H1 (cell line): ENCODE measurements around the gene ITGB4. TPM values are rescaled to one million over a fixed set of nuclear protein-coding genes. Genes with fewer than 3 reads are reported as not detected.
A peak's percentile ranks its signal among the peaks of the same experiment; 100 is the strongest.

Experiments
- CTCF ChIA-PET: fragments of 300-600 bp; sonication (Branson Sonifier 250); formaldehyde crosslinking; loops from one replicate; lab custom pipeline; 2021; ENCODE audit not compliant: partially characterized antibody; lab: Charles Lee
- POLR2A ChIA-PET: fragments of 300-600 bp; sonication (Branson Sonifier 250); formaldehyde crosslinking; loops from one replicate; lab custom pipeline; 2021; ENCODE audit warnings: inconsistent platforms; ENCODE audit not compliant: partially characterized antibody; lab: Charles Lee
- DNase-seq, 2 experiments: peaks; one replicate each; pipeline versions ENCODE4 v3.0.0 to v3.0.0-alpha.2; 2010 to 2022; ENCODE audit warnings: low spot score in 2 of 2, low read depth in 1 of 2, mixed read lengths in 1 of 2
- FAIRE-seq: peaks from 2 replicates; lab custom pipeline; 2011; peaks lifted over from hg19 to GRCh38; lab: Jason Lieb, UNC
- H2AFZ ChIP-seq: 2 replicates; pipeline ENCODE4 v1.8.1; 2012; ENCODE audit warnings: low read length, inconsistent platforms
- H2AK5ac ChIP-seq: 2 replicates; pipeline ENCODE4 v1.6.1; 2013; ENCODE audit warnings: low read depth, low read length
- H2BK120ac ChIP-seq: replicated peaks from 2 replicates; pipeline ENCODE3; 2013; ENCODE audit warnings: low read depth, low read length, inconsistent platforms
- H2BK12ac ChIP-seq: 2 replicates; pipeline ENCODE4 v1.6.1; 2013; ENCODE audit warnings: low read depth, low read length
- H2BK15ac ChIP-seq: 2 replicates; pipeline ENCODE4 v1.6.1; 2013; ENCODE audit warnings: low read length
- H2BK20ac ChIP-seq: 2 replicates; pipeline ENCODE4 v1.6.1; 2013; ENCODE audit warnings: low read length
- H2BK5ac ChIP-seq: 2 replicates; pipeline ENCODE4 v1.6.1; 2013; ENCODE audit warnings: low read depth, low read length
- H3K14ac ChIP-seq: 2 replicates; pipeline ENCODE4 v1.6.1; 2013; ENCODE audit warnings: inconsistent platforms; ENCODE audit not compliant: insufficient read length
- H3K18ac ChIP-seq: 2 replicates; pipeline ENCODE4 v1.6.1; 2013; ENCODE audit warnings: low read length; ENCODE audit errors: extremely low read depth
- H3K23ac ChIP-seq: 2 replicates; pipeline ENCODE4 v1.6.1; 2013; ENCODE audit warnings: inconsistent platforms; ENCODE audit not compliant: insufficient read length
- H3K23me2 ChIP-seq: 2 replicates; pipeline ENCODE4 v1.6.1; 2013; ENCODE audit warnings: low read depth, low read length
- H3K27ac ChIP-seq: 2 replicates; pipeline ENCODE4 v1.6.1; 2011; ENCODE audit warnings: low read depth, low read length, inconsistent platforms
- H3K27me3 ChIP-seq, 4 experiments: replicated peaks in 1 of 4; 1 replicate in 1 of 4; 2 replicates in 3 of 4; pipeline versions ENCODE4 v1.6.1 to v1.8.1; 2011 to 2013; ENCODE audit warnings: low read length in 3 of 4, mild to moderate bottlenecking in 3 of 4, inconsistent platforms in 2 of 4, mixed read lengths in 2 of 4, moderate library complexity in 1 of 4; ENCODE audit not compliant: control insufficient read depth in 3 of 4, insufficient read depth in 3 of 4; ENCODE audit errors: extremely low read depth in 1 of 4
- H3K36me3 ChIP-seq, 4 experiments: 2 replicates each; pipeline versions ENCODE4 v1.6.1 to v1.8.1; 2011 to 2013; ENCODE audit warnings: mild to moderate bottlenecking in 4 of 4, low read length in 3 of 4, moderate library complexity in 2 of 4, control low read depth in 1 of 4, inconsistent platforms in 1 of 4; ENCODE audit not compliant: insufficient read depth in 4 of 4, control insufficient read depth in 2 of 4
- H3K4ac ChIP-seq: replicated peaks from 2 replicates; pipeline ENCODE3; 2013; ENCODE audit warnings: low read length, low read depth, mixed read lengths, inconsistent platforms; ENCODE audit not compliant: insufficient read length
- H3K4me1 ChIP-seq, 4 experiments: replicated peaks in 1 of 4; 1 replicate in 1 of 4; 2 replicates in 3 of 4; pipeline versions ENCODE4 v1.6.1 to v1.8.1; 2011 to 2013; ENCODE audit warnings: low read length in 3 of 4, inconsistent platforms in 2 of 4, mixed read lengths in 1 of 4; ENCODE audit not compliant: insufficient read depth in 4 of 4, control insufficient read depth in 3 of 4
- H3K4me2 ChIP-seq, 2 experiments: 2 replicates each; pipeline versions ENCODE4 v1.6.1 to v1.8.1; 2011 to 2013; ENCODE audit warnings: low read depth in 2 of 2, low read length in 2 of 2, control low read depth in 1 of 2, inconsistent platforms in 1 of 2, mild to moderate bottlenecking in 1 of 2; ENCODE audit not compliant: insufficient read depth in 1 of 2
- H3K4me3 ChIP-seq, 4 experiments: fragments of 200-600, 300-600 bp in 1 of 4; sonication (generic), shearing (Covaris generic), sonication (Bioruptor Twin) in 1 of 4; 2 replicates each; pipeline versions ENCODE4 v1.5.1 to v1.8.1; 2011 to 2016; ENCODE audit warnings: low read length in 4 of 4, low read depth in 3 of 4, control low read depth in 2 of 4, inconsistent platforms in 2 of 4, mild to moderate bottlenecking in 2 of 4, mixed read lengths in 1 of 4, moderate library complexity in 1 of 4; ENCODE audit not compliant: insufficient read depth in 2 of 4; ENCODE audit errors: extremely low read depth in 1 of 4
- H3K56ac ChIP-seq: replicated peaks from 2 replicates; pipeline ENCODE3; 2013; ENCODE audit warnings: low read depth, mild to moderate bottlenecking, mixed read lengths, low read length, inconsistent platforms; ENCODE audit not compliant: insufficient read length
- H3K79me1 ChIP-seq: 2 replicates; pipeline ENCODE4 v1.6.1; 2013; ENCODE audit warnings: low read depth, low read length, control low read depth
- H3K79me2 ChIP-seq, 2 experiments: 2 replicates each; pipeline versions ENCODE4 v1.6.1 to v1.8.1; 2012 to 2013; ENCODE audit warnings: low read length in 2 of 2, mild to moderate bottlenecking in 2 of 2, inconsistent platforms in 1 of 2; ENCODE audit not compliant: insufficient read depth in 2 of 2, control insufficient read depth in 1 of 2
- H3K9ac ChIP-seq, 4 experiments: replicated peaks in 1 of 4; 1 replicate in 1 of 4; 2 replicates in 3 of 4; pipeline versions ENCODE4 v1.6.1 to v1.8.1; 2011 to 2013; ENCODE audit warnings: low read depth in 3 of 4, low read length in 3 of 4, control low read depth in 2 of 4, mild to moderate bottlenecking in 2 of 4, moderate library complexity in 2 of 4, inconsistent platforms in 1 of 4; ENCODE audit errors: extremely low read depth in 1 of 4
- H3K9me3 ChIP-seq, 2 experiments: 2 replicates each; pipeline versions ENCODE4 v1.6.1 to v1.8.1; 2012 to 2013; ENCODE audit warnings: mild to moderate bottlenecking in 2 of 2, moderate library complexity in 2 of 2, control low read depth in 1 of 2, inconsistent platforms in 1 of 2, low read depth in 1 of 2, low read length in 1 of 2, mixed read lengths in 1 of 2; ENCODE audit not compliant: insufficient read depth in 2 of 2
- H4K20me1 ChIP-seq, 2 experiments: replicated peaks in 1 of 2; 2 replicates each; pipeline versions ENCODE3 to v1.8.1; 2011 to 2013; ENCODE audit warnings: inconsistent platforms in 2 of 2, low read length in 2 of 2, mild to moderate bottlenecking in 1 of 2; ENCODE audit not compliant: insufficient read depth in 2 of 2, control insufficient read depth in 1 of 2
- H4K5ac ChIP-seq: 2 replicates; pipeline ENCODE4 v1.6.1; 2013; ENCODE audit warnings: low read length, low read depth, mixed read lengths, inconsistent platforms; ENCODE audit not compliant: insufficient read length
- H4K8ac ChIP-seq: 2 replicates; pipeline ENCODE4 v1.8.0; 2013; ENCODE audit warnings: mild to moderate bottlenecking, moderate library complexity, low read length, inconsistent platforms; ENCODE audit not compliant: insufficient read depth; ENCODE audit errors: extremely low read depth
- H4K91ac ChIP-seq: replicated peaks from 2 replicates; pipeline ENCODE3; 2013; ENCODE audit warnings: low read length, mixed read lengths, inconsistent platforms; ENCODE audit not compliant: insufficient read length
- CTBP2 ChIP-seq: IDR thresholded peaks from 2 replicates; pipeline ENCODE4 v1.7.0; 2011; ENCODE audit warnings: borderline replicate concordance, mild to moderate bottlenecking, moderate library complexity, mixed read lengths, low read length; ENCODE audit not compliant: insufficient read depth, insufficient read length
- GABPA ChIP-seq: IDR thresholded peaks from 2 replicates; pipeline ENCODE4 v1.6.1; 2011; ENCODE audit warnings: mild to moderate bottlenecking, low read length, moderate library complexity, borderline replicate concordance; ENCODE audit not compliant: insufficient read depth
- GTF2F1 ChIP-seq: IDR thresholded peaks from 2 replicates; pipeline ENCODE4 v1.6.1; 2012; ENCODE audit warnings: low read depth, low read length, improper control_type of control experiment, borderline replicate concordance
- JUN ChIP-seq: IDR thresholded peaks from 2 replicates; pipeline ENCODE4 v1.6.1; 2011; ENCODE audit warnings: low read depth, mild to moderate bottlenecking, improper control_type of control experiment, low read length
- KDM1A ChIP-seq: fragments of 200-600, 300-600 bp; sonication (generic); IDR thresholded peaks from 2 replicates; pipeline ENCODE4 v1.7.1; 2016; ENCODE audit warnings: mild to moderate bottlenecking, low read length, borderline replicate concordance
- PHF8 ChIP-seq: fragments of 200-600 bp; sonication (generic); conservative IDR thresholded peaks from 2 replicates; pipeline ENCODE4 v1.7.1; 2012; ENCODE audit warnings: low read depth, mild to moderate bottlenecking, inconsistent platforms, low read length, moderate library complexity
- RAD21 ChIP-seq, 2 experiments: IDR thresholded peaks in 1 of 2; conservative IDR thresholded peaks in 1 of 2; 2 replicates each; pipeline ENCODE4 v1.6.1; 2011; ENCODE audit warnings: low read depth in 2 of 2, low read length in 2 of 2, improper control_type of control experiment in 1 of 2, inconsistent platforms in 1 of 2, mild to moderate bottlenecking in 1 of 2, moderate library complexity in 1 of 2
- SIN3A ChIP-seq, 2 experiments: IDR thresholded peaks in 1 of 2; conservative IDR thresholded peaks in 1 of 2; 2 replicates each; pipeline ENCODE4 v1.6.1; 2011 to 2012; ENCODE audit warnings: low read length in 2 of 2, improper control_type of control experiment in 1 of 2, low read depth in 1 of 2, mild to moderate bottlenecking in 1 of 2
- WGBS, 2 experiments: shearing (Covaris generic) in 1 of 2; methylation state at CpG; one replicate each; pipeline versions ENCODE4 v1.1.6 to v1.1.7; 2013 to 2015; ENCODE audit warnings: low lambda C conversion rate in 2 of 2, mixed read lengths in 2 of 2, inconsistent platforms in 1 of 2, low coverage in 1 of 2, missing lambda C conversion rate in 1 of 2; ENCODE audit not compliant: insufficient replicate concordance in 2 of 2, insufficient coverage in 1 of 2, insufficient read length in 1 of 2; ENCODE audit errors: extremely low coverage in 1 of 2, missing lambda C conversion rate in 1 of 2; 5-methylcytosine and 5-hydroxymethylcytosine counted together
- polyA plus RNA-seq, 7 experiments: library from polyadenylated mRNA; depleted of rRNA in 3 of 7; stranded (reverse) in 5 of 7; unstranded in 2 of 7; fragments of >200 nt in 5 of 7; fragments of 200-250 nt in 2 of 7; gene quantifications; 1 replicate in 5 of 7; 2 replicates in 1 of 7; 4 replicates in 1 of 7; pipeline versions ENCODE4 v1.2.1 to v1.2.3, GENCODE V29; 2011 to 2013; ENCODE audit warnings: missing spikeins in 2 of 7, mixed read lengths in 2 of 7
- total RNA-seq: library from RNA; stranded (reverse); fragmentation: NEBNext Ultra II Directional; extraction: Animal tissue kit (Norgen Biotek cat#: 25700); gene quantifications from 2 replicates; pipeline ENCODE4 v1.2.1, GENCODE V29; 2021
- TF ChIP-seq, protein P1 (sequence below): IDR thresholded peaks from 2 replicates; pipeline ENCODE4 v1.6.1; 2012; ENCODE audit warnings: inconsistent platforms

The ITGB4 gene
- total and polyA plus RNA-seq, 2 of the 8 experiments (the other 6 are each of a cell fraction or from before 2014, with no cell fraction given), result 5.2 to 5.6 TPM

DNA sequence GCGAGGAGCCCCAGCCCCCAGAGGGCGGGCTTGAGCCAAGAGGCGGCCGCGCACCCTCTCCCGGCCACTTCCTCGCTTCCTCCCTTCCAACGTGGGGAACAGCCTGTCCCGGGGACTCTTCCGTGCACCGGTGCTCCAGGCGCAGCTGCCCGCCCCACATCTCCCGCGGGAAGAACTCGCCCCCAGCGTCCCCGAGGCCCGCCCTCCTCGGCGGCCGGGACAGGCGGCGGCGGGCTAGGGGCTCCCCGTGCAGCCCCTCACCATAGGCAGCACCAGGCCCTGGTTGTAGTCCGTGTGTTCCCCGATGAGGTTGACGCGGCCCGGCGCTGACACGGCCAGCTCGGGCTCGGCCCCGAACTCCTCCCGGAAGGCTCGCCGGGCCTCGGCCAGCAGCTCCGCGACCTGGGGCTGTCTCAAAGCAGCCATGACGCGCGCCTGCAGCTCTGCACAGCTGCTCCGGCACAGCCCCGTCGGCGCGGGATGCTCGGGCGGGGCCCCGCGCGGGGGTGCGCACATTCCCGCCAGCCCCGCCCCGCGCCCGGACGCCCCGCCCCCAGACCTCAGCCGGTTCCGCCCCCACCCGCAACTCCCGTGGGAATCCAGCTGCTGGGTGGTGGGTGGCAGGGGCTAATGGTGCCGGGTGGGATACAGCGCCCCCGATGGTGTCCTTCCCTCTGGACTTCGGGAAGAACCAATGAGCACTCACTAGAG, 43.6 kb downstream of the ITGB4 start, which contains the start of gene GALK1:
Gene GALK1 (minus strand): TSS at position 482 of the 711 bp plus-strand sequence. CDS start 56 bp downstream, at position 426.
- FAIRE-seq (no peak), DNase-seq (peak in 1 of 2 experiments; percentile 82)
- peak within 1 kb of the TSS; percentile 54; the same call in 1 of the 2 replicates for H2AFZ ChIP-seq
- no peaks in the 10 kb centered on the region for H3K79me1 ChIP-seq
- peak within 1 kb of the TSS; percentile 26 to 79 for H3K4me2 ChIP-seq
- ChIA-PET CTCF (interaction anchor here (0.9 to 19.5 kb wide), 24 partner anchors 13 to 163 kb away, joined by 3 to 359 read pairs (median 4); partner anchors contain the start of gene UNK), POLR2A (interaction anchor here (0.6 to 15.1 kb wide), 8 partner anchors 9 to 309 kb away, joined by 3 to 425 read pairs (median 8); partner anchors contain the start of genes TMEM94 and UNK)
- H4K5ac ChIP-seq, result no peak within 1 kb of the TSS
- 2% methylated on average over 23 of the region's 71 CpGs; no CpG with 5 or more reads in 1 of the 2 experiments for WGBS, 2 experiments
- peak within 1 kb of the TSS; percentile 32; the same call in 1 of the 2 replicates for H3K18ac ChIP-seq
- no peak within 1 kb of the TSS for H2BK20ac ChIP-seq
- no peak within 1 kb of the TSS for H3K4ac ChIP-seq
- H4K91ac ChIP-seq, result peak within 1 kb of the TSS; percentile 35
- no peak within 1 kb of the TSS for H2BK5ac ChIP-seq
- H3K23ac ChIP-seq, result no peak within 1 kb of the TSS
- no peak within 1 kb of the TSS for H2BK120ac ChIP-seq
- no peak within 1 kb of the TSS for H2AK5ac ChIP-seq
- no peaks in the 10 kb centered on the region for H4K20me1 ChIP-seq
- peaks cover 3% of the 10 kb centered on the region; the same call in 1 of the 2 replicates for H3K23me2 ChIP-seq
- no peaks in the 10 kb centered on the region for H3K9me3 ChIP-seq
- H3K14ac ChIP-seq, result no peak within 1 kb of the TSS
- H3K56ac ChIP-seq, result peak within 1 kb of the TSS; percentile 2
- H3K4me1 ChIP-seq, result peaks cover 0 to 8% (median 6%) of the 10 kb centered on the region in 4 experiments; a peak in 5 of 7 replicates
- H2BK15ac ChIP-seq, result no peak within 1 kb of the TSS
- H3K4me3 ChIP-seq, result peak within 1 kb of the TSS; percentile 50 to 88 (median 62)
- H3K27ac ChIP-seq, result no peak within 1 kb of the TSS
- H2BK12ac ChIP-seq, result no peak within 1 kb of the TSS; the same call in 1 of the 2 replicates
- H3K79me2 ChIP-seq, result no peaks in the 10 kb centered on the region
- peak within 1 kb of the TSS in 2 of 4 experiments; percentile 45 to 49; a peak in 4 of 7 replicates for H3K9ac ChIP-seq
- H3K36me3 ChIP-seq, result no peaks in the 10 kb centered on the region
- H3K27me3 ChIP-seq, result peaks cover 0 to 2% (median 0%) of the 10 kb centered on the region in 4 experiments; a peak in 1 of 7 replicates
- peak within 1 kb of the TSS; percentile 87 for H4K8ac ChIP-seq
- TF ChIP-seq SIN3A (conservative IDR thresholded peaks at IDR 0.05 in 1 of 2, IDR thresholded peaks at IDR 0.05 in 1 of 2; ENCODE audit: low read depth in 1 of 2, low read length in 2 of 2) (peak in 1 of 2 experiments; percentile 28; a peak in 1 of 4 replicates), GABPA (no peak), JUN (no peak), CTBP2 (no peak), PHF8 (peak; percentile 59; the same call in 1 of the 2 replicates), KDM1A (0 out of 2 replicates have a peak, but pooled peaks have one; percentile 61), GTF2F1 (no peak), RAD21 (IDR thresholded peaks at IDR 0.05 in 1 of 2, conservative IDR thresholded peaks at IDR 0.05 in 1 of 2; ENCODE audit: low read depth in 2 of 2, low read length in 2 of 2) (peak; percentile 31 to 45)
- TF ChIP-seq, protein P1, sequence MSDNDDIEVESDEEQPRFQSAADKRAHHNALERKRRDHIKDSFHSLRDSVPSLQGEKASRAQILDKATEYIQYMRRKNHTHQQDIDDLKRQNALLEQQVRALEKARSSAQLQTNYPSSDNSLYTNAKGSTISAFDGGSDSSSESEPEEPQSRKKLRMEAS, result peak; percentile 39; the same call in 1 of the 2 replicates
